ENCODE measurements around the gene FGFR3.

Gene FGFR3

DNA sequence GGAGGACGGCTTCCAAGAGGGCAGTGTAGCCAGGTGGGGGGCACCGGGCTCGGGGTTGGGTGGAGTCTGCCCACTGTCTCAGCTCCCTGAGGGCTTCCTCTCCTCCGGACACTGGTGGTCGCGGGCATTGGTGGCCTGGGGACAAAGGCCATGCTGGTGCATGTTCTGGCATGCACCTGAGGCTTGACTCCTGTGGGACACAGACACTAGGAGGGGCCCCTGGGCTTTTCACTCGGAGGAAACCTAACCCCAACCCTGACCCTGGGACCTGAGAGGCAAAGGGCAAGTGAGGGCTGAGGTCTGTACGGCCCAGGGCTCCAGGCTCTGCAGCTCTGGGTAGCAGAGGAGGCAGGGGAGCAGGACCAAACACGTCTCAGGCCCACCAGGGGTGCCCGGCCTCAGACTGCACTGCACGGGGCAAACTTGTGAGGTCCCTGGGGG lies 22.3 kb upstream of the FGFR3 start:
- DNase-seq, result no peak

DNA sequence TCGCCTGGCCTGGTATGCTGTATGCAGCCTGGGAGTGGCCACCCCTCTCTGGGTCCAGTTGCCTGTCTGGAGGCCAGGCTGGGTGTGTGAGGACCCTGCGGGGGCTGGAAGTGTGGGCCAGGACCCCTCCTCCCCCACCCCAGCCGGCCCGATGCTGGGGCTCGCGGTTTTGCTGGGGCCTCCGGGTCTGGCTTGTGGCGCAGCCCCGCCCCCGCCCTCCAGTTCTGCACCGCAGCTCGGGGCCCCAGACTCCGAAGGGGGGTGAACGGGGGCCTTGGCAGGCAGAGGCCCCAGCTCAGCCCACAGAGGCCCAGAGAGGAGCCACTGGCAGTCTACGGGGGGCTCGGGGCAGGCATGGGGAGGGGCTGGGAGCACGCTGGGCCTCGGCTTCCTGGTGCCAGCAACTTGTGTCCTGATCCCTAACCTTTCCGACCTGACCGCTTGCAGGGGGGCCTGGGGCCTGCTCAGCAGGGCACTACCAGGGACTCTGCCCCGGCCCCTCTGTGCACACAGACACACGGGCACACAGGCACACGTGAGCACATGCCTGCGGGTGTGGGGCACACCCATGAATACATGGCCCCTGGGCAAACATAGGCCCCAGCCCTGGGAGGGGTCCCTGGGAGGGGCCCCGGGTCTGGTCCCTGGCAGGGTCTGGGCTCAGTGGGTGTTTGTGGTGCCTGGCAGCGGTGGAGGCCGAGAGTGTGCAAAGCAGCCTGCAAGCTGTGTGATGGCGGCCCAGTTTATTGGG lies 21.4 kb upstream of the FGFR3 start:
- no peak for DNase-seq

DNA sequence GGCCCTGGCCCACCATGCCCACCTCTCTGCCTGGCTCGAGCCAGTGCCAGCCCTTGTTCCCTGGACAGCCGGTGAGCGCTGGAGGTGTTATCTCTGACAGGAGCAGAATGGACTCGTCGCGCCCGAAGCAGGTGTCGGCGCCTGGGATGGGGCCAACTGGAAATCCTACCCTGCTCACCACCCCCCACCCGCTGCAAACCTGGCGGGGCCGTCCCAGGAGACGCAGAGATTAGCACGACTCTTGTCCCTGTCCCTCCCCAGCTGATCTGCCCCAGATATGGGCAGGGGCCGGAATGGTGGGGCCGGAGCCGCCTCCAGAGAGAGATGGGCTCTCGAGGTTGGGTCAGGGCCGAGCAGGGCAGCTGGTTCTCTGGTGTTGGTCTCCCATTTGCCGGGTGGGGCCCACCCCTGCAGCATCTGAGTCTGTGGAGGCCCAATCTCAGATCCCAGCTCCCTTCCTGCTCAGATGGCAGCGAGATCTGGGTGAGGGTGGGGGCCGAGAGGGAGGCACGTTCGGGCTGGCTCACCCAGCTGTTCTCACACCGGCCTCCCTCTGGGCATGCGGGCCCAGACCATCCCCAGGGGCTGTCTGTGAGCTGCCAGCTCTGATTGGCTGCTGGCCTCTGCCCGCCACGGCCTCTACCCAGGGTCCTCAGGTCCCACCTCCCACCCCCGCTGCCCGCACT lies 20.1 kb upstream of the FGFR3 start:
- DNase-seq, result no peak

DNA sequence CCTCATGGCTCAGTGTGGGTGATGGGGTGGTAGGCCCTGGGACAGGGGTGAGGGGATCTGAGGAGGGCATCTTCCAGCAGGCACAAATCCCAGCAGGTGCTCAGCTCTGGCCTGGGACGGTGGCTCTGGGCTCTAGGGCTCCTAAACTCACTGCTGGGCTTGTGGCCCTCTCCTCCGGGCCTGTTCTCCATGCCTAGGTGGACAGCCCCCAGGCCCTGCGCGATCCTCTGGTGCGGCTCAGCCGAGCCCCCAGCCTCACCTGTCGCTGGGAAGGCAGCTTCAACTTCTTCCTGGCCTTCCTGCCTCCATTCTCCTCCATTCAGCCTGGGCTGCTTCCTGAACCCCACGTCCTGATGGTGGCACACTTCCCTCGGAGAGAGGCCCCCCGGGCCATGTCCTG lies 19.3 kb upstream of the FGFR3 start:
- DNase-seq, result no peak

DNA sequence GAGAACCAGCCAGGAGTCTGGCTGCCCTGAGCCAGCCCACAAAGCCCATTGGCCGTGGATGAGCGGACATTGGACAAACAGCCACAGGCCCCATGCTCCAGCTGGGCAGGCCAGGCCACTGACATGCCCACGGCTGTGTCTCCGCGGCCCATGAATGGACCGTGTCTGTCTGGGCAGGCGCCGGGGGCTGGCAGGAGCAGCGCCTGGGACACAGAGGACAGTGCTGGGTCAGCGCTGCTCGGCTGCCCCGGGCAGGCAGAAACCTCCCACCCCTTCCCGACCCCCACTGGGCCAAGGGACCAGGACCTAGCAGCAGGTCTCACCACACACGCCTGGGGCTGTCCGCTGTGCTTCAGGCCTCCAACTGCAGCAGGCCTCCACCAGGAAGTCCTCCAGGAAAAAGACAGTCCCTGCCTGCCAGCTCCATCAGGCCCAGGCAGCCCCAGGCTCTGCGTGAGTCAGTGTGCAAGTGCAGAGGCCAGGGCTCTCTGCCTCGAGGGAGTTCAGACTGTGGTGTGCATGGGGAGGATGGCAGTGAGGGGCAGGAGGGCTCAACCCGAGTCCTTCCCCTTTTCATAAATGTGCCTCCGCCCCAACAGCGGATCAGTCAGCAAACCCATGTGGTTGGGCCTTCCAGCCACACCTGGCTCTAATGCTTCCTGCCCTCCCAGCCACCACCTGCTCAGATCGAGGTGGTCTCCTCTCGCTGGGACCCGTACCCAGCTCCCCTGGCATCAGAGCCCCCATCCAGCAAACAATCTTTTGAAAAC lies 17.2 kb upstream of the FGFR3 start:
- no peak for DNase-seq

DNA sequence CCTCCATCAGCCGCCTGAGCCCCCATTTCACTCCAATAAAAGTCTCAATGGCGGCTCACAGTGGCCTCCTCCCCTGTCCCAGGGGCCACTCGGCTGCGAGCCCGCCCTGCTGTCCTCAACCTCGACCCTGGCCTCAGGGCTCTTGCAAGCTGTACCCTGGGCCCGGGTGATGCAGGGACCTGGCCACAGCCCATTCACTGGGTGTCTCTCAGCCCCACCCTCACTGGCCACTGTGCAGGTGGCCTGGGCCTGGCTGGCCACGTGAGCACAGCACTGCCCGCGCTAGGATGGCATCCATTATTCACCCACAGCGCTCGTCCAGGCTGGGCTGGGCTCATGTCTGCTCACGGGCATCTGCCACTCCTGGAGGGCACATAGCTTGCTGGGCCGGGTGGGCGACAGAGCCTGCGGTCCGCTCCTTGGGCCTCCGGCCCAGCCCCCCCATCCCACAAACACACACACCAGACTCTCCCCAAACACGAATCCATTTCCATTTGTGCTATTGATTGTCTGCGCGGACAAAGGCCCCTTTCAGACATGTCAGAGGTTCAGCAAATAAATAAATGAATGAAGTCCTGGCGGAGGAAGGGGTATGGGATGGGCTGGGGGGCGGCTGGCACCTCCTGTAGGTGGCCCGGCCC lies 16.5 kb upstream of the FGFR3 start:
- no peak for DNase-seq

DNA sequence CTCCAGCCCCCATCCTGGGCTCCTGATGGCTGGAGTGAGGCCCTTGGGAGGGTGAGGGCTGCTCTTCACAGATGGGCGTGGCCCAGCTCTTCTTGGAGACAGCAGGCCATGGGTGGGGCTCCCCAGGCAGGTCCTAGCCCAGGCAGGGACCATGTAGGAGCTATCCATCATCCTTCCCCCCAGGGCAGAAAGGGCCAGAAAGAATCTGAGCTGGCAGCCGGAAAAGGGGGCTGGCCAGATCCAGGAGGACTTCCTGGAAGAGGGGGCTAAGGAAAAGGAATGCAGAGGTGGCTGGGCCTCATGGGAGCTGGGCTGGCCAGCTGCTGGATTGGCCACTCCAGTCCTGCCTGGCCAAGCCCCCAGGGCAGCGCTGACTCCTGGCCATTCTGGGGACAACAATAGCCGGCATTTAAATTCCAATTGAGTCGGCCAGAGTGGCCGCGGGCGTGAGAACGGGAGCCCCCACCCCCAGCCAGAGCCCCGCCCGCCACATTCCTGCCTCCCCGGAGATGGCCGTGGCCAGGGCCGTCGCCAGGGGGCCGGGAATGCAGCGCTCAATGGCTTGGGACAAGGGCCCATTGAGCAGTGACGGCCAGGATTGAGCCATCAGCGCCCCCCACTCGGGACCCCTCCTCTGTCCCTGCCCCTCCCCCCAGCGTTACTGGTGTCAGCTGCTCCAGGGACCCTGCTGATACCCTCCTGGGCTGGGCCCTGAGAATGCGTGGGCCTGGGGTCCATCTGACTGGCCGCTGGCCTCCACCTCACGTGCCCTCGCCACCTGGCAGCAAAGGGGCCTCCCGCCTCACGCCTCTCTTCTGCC lies 15.1 kb upstream of the FGFR3 start:
- no peak for DNase-seq

DNA sequence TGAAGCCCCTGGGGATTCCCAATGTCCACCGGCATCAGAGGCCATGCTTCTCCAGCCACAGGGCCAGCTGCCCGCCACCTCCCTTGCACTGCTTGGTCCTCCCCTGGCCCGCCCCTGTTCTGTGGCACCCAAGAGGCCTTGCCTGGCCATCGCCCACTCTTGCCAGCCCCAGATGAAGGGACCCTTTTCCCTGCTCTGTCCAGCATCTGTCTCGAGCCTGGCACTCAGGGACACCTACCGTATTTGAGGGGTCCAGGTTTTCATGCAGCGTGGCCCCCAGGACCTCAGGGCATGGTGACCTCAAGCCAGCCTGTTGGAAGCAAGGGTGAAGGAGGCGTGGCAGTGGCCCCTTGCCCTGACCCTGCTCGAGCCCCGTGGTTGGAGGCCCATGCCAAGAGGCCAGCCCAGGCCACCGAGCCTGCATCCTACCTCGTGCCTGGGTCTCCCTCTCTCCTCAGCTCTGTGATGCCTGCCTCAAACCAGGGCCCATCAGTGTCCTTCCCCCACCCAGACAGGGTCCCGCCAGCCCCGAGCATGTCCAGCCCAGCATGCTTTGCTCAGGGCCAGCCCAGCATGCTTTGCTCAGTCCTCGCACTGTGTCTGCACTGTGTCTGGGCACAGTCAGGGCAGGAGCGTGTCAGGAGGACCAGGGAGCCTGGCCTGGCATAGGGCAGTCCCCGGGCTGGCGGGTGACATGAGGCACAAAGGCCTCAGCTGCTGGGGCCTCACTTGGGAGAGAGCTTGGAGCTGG lies 14.3 kb upstream of the FGFR3 start:
- no peak for DNase-seq

DNA sequence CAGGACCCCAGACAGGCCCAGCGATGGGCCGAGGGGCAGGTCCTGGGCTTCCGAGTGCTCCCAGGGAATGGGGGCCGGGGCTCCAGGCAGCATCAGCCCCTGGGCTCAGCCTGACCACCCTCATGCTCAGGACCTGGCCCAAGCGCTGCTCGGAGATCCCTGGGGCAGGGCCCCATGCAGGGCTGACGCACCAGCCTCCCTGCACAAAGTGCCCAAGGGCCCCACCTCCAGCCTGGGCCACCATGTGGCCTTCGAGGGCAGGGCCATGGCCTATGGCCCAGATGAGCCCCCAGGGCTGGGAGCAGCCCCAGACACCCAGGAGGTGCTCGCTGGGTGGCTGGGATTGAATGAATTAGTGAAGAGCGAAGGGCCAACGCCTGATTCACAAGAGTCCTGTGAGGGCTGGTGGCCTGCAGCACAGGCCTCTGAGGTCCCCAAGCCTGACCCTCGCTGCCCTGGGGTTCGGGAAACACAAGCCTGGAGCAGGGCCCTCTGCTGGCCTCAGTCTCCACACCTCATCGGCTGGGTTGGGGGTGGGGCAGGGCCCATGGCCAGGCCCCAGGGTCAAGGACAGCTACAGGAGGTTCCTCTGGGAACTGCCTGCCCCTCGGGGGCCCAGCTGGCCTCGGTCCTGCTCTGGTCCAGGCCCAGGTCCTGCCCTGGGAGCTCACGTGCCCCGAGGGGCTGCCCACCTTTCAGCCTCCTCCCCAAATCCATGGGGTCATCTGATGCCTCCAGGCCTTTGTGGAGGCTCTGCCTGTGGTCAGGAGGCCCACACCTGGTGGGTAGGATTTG lies 13.3 kb upstream of the FGFR3 start:
- DNase-seq, result no peak

DNA sequence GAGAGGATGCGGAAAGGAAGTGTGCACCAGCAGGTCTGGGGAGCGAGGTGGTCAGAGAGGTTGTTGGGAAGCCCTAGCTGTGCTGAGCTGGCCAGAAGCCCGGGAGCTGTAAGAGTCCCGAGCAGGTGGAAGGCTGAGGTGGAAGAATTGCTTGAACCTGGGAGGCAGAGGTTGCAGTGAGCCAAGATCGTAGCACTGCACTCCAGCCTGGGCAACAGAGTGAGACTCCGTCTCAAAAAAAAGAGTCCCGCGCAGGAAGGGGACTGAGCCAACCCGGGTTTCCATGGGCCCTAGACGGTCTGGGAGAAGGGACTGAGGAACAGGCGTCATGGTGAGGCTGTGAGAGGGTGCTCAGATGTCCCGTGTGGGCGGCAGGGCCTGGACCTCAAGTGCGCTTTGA lies 12.7 kb upstream of the FGFR3 start:
- DNase-seq, result no peak

DNA sequence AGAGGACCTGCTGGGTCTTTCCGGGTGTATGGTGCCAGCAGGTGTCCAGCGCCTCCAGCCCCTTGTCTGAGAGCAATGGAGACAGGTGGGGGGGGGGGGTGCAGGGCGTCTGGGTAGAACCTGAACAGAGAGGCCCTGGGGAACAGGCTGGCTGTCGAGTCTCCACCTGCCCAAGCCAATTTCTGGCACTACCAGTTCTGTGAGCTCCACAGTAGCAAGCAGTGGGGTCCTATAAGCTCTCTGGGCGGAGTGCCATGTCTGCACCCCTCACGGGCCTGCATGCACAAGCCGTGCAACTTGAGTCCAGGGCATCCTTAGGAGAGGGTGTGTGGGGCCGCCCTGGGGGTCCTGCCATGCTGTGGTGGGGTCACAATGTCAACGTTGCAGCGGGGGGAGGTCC lies 10.1 kb upstream of the FGFR3 start:
- no peak for DNase-seq

DNA sequence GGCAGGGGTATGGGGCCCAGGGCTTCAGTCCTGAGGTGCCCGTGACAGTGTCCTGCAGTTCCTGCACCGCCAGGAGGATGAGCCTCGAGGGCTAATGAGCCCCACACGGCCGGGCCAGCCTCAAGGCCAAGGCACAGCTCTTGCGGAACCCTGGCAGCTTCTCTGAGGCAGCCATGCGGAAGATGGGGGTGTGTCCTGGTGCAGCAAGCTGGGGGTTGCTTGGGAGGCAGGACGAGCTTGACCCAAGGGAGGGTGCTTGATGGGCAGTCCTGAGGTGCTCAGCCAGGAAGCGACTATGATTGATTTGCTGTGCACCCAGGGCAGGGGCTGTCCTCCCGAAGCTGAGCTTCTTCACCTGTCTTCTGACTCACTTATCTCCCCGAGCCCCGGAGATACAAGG lies 9.1 kb upstream of the FGFR3 start:
- DNase-seq, result no peak

DNA sequence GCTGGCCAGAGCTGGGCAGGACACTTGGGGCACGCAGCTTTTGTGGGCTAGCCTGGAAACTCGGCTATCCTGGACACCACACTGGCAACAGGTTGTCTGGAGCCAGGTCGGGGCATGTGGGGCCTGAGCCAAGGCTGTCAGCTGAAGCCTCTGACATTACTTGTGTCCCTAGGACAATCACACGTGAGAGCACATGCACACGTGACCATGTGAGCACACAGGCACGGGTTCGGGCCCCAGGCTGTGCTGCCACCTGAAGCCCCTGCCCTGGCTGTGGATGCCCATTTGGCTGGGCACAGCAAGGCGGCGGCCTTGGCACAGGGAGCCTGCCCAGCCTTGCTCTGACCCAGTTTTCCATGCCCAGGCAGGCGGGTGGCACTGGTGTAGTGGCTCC lies 8.7 kb upstream of the FGFR3 start:
- DNase-seq, result no peak

DNA sequence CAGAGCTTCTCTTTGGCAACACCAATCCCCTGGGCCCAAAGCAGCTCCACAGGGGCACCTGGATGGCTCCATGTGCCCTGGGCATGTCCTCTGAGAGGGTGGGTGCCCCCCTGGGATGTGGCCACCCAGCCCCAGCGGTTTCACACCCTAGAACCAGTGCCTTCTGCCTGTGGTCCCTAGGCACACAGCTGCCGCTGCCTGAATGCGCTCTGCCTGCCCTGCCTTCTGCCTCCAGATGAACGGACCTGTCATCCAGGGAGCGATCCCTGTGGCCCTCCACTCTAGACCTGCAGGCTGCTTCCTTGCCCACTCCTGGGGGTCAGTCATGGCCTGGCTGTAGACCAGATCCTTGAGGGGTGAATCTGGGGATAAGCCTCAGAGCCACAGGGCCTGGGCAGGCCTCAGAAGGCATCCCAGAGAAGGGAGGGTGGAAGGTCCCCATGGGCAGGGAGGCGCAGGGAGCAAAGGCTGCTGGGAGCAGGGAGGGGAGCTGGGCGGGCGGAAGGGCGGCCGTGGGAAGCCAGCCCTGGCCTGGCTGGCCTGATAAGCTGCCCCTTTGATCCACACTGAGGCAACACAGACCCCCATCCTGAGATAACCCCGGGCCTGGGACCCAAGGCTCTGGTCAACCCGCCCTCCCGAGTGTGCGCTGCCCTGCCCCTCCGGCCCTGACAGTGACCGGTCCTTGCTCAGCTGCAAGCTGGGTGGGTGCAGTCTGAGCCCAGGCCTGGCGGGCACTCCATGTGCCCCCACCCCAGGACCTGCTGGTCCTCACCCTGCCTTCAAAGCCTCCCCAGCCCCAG lies 8.1 kb upstream of the FGFR3 start:
- DNase-seq, result no peak

DNA sequence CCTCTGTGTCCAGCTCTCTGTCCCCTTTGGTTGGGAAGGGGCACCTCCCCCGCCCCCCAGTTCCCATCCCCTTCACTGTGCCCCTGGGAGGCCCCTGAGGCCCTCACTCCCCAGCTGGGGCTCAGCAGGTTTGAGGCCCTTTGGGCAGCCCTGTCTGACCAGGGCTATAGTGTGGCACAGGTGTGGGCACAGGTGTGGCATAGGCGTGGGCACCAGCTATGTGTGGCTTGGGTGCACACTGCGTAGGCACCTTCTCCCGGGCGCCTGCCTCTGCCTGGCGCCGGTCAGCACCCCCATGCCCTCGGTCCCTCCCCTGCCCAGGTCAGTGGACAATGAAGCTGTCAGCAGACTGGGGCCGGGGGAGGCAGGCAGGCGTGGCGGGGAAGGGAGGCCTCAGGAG lies 7.5 kb upstream of the FGFR3 start:
- no peak for DNase-seq

DNA sequence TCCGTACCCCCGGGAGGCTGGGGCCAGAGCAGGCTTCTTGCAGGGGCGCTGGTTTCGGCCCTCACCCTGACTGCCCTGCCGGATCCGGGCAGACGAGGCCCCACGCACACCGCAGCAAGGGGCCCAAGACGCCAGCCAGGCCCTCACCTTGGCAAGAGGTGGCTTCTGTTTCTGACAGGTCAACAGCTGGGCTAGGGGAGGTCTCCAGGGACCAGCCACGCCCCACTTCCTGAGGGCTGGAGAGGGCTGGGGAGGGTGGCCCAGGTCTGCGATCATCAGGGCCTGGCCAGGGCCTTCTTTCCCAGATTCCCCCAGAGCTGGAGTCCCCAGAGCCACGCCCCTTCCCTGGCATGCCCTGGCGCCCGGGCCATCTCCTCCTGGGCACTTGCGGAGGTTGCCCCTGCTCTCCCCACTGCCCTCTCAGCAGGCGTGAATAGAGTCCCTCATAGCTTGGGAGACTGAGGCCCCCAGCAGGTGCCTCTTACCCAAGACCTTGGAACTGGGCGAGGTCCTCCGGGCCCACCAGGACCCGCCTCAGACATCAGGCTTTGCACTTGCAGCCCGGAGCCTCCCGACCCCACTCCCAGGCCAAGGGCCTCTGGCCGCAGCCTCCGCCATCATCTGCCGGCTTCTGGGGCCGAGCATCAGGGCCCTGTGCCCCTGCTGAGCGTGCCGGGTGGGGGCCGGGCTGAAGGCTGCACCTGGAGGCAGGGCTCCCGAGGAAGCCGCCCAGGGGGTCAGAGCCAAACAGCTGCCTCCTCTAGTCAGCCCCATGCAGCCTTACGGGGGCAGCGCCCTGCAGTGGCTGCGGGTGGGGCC lies 6.3 kb upstream of the FGFR3 start:
- no peak for DNase-seq

DNA sequence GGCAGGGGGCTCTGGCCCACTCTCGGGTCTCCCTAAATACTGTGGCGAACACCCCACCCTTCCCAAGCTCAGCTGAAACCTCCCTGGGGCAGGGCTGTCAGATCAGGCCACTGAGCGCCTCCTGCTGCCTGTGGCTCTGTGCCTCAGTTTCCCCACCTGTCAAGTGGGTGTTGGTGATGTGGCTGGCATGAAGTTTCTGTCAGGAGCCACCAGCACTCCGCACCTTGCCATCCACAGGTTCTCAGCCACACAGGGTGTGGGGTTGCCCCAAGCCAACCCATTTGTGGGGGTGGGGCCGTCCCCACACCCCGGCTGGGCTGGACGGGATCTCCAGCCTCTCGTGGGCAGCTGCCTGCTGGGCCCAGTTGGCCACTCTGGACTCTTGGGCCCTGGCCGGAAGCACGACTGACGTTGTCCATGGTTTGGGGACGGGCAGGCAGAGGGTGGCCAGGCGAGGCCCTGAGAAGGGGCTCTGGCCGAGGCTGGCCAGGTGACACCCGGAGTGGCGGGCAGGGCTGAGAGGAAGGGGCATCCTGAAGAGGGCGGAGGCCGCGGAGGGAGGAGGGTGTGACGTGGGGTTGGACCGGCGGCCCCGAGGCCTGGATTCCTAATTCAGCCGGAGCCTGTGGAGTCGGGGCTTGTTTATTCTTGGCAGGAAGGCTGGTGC lies 5.5 kb upstream of the FGFR3 start:
- no peak for DNase-seq

DNA sequence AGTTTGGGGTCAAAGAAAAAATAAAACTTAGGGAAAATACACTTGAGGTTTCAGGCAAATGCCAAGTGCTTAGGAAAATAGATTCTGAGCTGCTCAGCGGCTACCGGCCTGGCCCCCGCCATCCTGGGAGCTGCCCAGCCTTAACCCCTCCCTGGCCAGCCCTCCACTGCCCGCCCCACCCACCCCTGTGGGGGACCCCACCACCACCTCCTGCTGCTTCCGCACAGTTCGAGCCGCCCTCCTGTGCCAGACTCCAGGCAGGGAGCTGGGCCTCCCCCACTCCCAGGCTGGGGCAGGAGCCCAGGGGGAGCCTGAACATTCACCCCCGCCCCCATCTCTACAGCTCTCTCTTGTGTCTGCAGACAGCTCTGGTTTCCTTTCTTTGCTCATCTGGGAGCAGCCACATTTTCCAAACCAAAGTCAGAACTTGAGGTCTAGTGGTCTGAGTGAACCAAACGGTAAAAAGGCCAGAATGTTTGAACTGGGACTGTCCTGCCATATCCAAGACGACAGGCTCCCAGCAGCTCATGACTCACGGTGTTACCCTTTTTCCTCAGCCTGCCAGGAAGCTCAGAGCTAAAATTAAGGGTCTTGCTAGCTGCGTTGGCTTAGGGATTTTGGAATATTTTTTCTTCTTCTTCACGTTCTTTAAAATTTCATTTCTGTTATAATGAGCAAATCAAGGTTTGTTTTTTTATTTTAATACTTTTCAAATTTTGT lies 4.7 kb upstream of the FGFR3 start:
- no peak for DNase-seq

Measured in stimulated activated CD4-positive, alpha-beta T cell treated with anti-CD3 and anti-CD28 coated beads, Interleukin-2, amount 100 ng/mL, for 48 hours (primary cell).